GM18868 (cell line): ENCODE data around the gene NFS1.

ENCODE experiments used
- ATAC-seq: cut with Tn5 transposase; IDR thresholded peaks from one replicate; pipeline ENCODE4 v1.9.1; 2021; ENCODE audit warnings: mild to moderate bottlenecking, moderate library complexity; ENCODE audit not compliant: unreplicated experiment

NFS1 gene

DNA sequence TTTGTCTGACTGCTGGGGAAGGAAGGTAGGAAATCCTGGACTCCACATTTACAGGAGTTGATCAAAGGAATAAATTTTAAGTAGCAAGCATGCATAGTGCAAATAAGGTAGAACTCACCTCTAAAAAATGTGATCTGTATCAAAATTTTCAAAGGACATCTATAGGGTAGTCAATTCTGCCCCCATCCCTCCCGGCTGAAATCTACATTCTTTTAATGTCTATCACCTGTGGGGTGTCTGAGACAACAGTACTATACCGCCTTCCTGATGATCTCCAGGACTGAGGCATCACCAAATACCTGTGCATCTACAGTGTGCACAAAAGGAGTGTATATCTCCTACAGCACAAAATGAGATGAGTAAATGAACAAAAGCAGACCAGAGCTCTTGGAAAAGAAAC, 54.3 kb downstream of the NFS1 start:
- ATAC-seq: no peak

DNA sequence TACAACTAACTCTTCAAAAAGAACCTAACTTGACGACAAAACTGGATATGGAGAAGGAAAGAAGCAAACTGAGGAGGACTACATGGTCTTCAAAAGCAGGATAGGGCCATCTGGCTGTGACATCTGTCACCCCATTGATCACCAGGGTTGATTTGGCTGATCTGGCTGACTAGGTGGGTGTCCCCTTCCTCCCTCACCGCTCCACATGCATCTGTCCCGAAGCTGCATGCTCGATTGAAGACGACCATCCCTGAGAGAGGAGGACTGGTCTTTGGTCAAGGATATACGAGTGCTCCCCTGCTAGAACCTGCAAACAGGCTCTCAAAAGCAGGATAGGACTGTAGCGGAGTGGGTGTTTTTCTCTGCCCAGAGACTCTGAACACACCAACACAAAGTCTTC, 56.1 kb downstream of the NFS1 start:
- no peak for ATAC-seq

DNA sequence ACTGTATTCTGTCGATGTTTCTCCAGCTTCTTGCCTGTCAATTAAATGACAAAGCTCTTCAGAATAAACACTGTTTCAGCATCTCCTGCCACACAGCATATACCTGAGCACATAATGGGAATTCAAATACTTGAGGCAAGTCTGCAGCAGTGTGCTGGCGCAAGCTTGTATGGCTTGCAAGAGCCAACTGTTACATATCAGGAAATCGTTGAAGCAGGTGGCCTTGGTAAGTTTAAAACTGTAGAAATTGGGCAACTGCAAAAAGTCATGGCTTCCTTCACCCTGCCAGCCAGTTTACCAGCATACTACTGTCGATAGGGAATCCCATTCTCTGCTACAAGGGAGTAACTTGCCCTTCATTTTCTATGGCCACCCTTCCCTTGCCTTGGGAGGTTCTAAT, 57.4 kb downstream of the NFS1 start:
- no peak for ATAC-seq

DNA sequence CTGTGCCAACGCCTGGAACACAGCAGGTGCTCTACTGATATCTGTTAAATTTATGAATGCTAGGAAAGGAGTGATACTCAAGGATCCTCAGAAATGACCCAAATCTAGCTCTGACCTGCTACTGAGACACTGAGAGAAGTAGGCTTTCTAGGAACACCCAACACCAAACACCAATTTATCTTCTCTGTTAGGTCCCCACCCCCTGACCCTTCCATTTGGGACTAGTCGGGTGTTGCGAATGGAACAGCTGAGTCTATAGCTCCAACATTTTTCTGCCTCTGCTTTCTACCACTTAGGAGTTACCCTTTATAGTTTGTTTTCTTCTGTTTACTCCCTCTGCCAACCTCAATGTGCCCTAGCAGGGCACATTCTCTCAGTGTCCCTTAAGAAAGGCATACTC, 58.4 kb downstream of the NFS1 start:
- no peak for ATAC-seq

DNA sequence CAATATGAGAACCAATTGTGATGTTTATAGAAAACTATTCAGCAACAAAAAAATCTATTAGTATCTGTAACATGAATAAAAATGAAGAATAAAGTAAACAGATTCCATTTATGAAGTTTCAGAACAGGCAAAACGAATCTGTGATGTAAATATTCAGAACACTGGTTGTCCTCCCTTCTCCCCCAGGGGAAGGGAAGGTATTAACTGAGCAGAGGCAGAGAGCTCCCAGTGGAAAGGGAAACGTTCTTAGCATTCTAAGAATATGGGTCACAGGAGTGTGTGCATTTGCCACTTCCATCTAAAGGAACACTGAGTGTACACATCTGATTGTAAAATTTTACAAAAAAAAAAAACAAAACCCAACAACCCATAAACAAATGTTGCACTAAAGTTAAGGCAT, 60.4 kb downstream of the NFS1 start:
- no peak for ATAC-seq

DNA sequence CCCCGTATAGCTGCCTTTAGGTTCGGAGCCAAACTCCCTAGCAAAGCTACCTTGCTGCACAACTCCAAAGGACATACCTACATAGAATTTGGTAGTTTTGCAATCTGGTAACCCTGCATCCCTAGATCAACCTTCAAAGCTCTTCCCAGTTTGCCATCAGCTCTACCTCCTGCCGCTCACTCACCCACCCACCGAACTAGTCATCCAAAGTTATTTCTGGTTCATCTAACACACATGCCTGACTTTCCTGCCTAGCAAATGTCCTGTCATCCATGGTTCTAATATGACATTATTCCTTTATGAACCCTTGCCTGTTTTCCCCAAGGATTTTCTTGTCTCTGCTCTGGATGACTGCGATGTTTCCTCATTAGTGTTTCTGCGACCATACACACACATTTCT, 61.9 kb downstream of the NFS1 start:
- no peak for ATAC-seq

DNA sequence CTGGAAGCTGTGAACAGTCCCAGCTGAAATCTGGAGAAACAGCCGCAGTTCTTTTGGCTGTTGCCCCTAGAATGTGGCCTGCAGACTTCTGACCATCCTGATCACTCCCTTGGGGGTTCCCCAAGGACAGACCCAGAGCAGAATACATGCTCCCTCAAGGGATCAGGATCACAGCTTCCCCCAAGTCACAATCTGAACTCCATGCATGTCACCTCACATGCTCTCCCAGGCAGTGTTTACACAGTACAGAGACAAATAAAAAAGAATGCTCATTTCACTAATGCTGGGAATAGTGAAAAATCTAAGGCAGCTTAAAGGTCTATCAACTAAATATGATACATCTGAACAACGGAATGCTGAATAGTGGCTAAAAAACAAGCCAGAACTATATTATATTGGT, 63.1 kb downstream of the NFS1 start:
- ATAC-seq: no peak

DNA sequence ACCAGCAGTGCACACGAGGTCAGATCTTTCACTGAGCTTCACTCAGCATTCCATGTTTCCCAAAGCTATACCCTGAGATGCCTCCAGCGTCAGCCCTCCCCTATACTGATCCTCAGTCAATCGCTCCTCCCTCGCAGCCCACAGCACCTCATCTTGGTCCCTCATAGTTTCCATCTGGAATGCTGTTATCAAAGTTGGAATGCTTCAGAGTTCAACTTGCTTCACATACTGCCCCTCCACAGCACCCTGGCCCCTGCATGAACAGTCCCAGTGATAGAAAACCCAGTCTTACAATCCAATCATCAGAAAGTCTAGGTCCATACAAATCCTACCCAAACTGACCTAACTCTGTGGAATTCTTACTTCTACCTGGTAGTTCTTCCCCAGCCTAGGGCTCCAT, 63.5 kb downstream of the NFS1 start:
- ATAC-seq: no peak

DNA sequence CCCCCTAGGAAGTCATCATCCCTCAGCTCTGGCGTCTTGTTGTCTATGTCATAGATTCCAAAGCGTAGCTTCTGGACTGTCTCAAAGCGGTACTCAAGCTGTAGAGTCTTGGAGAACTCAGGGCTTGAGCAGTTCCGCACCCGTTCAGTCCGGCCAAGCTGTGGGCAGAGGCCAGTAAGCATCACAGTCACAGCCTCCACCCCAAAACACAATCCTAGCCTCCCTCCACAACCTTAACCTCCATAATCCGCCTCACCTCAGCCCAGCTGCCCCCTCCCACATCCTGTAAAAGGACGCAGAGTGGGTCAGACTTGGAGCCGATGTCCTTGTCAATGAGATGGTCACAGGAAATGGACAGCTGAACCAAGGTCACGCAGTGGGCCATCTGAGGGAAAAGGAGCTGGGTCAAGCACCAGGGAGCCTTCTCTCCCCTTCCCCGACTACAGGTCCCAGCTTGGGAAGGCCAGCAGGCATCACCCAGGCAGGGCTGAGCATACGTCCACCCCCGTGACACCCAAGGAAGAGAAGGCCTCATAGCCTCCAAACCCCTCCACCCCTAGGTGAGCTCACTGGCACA, 66.5 kb downstream of the NFS1 start:
- no peak for ATAC-seq

DNA sequence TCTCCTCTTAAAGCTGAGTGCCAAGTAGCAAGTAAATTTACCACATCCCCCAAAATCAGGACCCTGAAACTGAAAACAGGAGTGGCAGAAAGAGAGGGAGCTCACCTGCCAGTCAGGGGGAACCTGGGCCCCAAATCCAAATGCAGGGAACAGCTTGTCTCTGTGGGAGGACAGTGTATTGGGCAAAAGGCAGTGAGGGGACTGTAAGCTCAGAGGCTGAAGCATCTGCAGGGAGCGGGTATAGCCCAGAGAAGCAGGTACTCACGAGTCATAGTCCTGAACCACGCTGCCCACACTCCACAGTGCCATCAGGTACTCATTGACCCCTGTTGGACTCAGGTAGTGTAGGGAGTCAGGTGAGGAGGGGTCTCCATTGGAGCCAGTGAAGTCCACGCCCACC, 68.5 kb downstream of the NFS1 start:
- no peak for ATAC-seq

DNA sequence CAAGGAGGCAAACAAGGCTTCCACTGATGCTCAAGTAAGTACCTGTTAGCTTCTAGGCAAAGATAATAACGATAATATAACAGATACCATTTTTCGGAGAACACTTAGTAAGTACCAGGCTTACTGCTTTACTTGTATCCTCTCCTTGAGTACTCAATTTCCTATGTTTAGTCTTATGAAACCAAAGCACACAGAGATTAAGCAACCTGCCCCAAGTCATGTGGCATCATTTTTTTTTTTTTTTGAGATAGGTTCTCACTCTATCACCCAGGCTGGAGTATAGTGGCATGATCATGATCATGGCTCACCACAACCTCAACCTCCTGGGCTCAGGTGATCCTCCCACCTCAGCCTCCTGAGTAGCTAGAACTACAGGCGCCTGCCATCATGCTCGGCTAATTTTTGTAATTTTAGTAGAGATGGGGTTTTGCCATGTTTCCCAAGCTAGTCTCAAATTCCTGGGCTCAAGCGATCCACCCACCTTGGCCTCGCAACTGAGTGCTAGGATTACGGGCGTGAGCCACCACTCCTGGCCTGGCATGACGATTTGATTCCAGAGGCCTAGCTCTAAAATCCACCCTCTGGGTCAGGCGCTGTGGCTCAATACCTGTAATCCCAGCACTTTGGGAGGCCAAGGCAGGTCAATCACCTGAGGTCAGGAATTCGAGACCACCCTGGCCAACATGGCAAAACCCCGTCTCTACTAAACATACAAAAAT, 69.6 kb downstream of the NFS1 start:
- no peak for ATAC-seq

DNA sequence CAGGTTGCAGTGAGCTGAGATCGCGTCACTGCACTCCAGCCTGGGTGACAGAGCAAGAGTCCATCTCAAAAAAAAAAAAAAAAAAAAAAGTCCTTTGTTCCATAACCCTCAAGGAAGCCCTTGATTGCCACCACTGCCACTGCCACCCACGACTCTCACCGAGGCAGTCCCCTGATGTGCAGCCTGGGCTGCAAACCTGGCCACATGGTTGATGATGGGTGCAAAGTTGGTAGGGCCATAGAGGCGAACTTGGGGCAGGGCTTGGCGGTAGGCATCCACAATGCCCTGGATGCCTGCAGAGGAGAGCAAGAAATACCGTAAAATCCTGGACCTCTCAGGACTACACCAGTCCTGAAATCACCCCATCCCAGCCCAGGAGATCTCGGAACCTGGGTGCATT, 72.0 kb downstream of the NFS1 start:
- no peak for ATAC-seq

DNA sequence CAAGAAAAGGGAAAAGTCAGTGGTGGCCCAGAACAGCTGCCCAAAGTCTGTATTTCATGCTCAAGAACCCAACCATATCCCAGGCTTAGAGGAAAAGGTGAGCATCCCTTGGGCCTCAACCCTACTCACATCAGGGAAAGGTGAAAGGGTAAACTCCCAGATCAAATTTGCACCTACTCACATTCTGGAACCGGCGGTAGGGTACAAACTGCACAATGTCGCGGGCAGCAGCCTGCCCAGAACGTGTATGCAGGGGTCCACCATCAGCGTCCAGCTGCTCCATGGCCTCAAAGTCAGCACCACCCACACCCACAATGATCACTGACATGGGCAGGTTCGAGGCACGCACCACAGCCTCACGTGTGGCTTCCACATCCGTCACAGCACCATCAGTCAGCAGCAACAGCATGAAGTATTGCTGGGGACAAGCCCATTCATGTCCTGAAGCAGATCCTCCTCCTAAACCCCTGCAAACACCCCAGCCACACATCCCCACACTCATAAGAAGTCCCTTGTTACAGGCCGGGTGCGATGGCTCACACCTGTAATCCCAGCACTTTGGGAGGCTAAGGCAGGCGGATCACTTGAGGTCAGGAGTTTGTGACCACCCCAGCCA, 72.7 kb downstream of the NFS1 start:
- no peak for ATAC-seq

DNA sequence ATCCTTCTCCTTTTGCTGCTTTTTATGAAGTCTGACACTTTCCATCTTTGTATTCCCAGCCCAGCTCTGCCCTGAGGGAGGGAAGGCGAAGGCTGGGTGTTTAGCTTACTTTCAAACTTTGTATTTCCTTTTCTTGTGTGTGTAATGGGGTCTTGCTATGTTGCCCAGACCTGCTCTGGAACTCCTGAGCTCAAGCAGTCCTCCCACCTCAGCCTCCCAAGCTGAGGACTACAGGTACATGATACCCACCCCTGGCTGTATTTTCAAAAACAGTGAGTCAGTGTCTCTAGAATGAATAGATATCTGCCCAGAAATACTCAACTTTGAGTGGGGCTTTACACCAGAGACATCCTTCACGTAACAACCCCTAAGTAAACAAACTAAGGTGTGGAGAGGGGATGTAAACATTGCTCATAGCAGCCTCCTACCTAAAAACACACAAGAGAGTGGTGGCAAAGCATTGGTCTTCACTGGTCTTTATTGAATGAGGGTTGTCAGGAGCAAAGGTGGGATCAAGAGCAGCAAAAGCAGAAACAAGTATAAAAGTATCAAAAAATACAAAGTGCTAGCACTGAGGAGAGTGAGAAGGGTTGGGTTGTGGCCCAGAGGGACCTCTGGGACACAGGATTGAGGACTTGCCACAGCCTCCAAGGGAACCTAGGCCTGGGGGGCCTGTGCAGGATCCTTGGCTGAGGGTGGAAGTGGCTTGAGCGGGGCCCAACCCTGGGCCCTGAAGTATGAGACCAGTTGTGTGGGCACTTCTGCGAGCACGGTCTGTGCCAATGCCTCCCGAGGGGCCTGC, 73.4 kb downstream of the NFS1 start:
- no peak for ATAC-seq

DNA sequence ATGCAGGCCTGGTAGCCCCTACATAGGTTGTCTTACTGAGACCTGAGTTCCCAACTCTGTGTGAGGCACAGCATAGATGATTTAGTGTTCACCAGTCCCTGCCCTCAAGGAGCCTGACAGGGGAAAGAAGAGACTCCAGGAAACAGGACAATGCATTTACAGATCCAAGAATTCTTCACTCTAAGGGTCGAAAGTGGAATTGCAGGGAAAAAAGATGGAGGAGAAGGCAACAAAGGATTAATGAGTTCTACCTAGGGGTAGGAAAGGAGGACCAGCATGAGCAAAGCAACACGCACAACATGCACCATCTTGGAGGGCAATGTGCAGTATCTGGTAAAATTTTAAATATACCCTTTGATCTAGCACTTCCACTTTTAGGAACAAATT, 77.6 kb downstream of the NFS1 start:
- ATAC-seq: no peak

DNA sequence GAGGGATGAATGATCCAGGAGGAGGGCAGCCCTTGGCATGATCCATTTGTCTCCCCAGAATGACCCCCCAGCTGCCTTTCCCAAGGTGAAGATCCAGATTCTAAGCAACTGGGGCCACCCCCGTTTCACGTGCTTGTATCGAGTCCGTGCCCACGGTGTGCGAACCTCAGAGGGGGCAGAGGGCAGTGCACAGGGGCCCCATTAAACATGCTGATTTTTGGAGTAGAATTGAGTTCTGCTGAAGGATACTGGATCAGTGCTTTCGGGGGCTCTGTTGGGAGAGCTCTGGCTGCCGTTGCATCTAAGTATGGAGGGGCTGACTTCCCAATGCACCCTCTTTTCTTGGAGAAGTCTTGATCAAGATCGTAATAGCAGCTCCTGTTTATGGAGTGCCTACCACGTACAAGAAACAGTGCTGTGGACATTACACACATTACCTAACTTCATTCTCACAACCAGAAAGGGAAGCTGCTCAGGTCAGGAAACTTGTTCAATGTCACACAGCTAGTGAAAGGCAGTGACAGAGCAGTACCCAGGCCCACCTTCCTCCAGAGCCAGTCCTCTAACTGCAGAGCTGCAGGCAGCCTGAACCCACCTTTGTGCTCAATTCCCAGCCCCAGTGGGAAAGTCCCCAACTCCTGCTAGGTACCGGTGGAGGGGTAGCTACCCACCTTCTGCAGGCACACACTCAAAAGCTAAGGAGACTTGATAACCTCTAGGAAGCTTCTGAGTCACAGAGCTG, 78.2 kb downstream of the NFS1 start:
- ATAC-seq: no peak

DNA sequence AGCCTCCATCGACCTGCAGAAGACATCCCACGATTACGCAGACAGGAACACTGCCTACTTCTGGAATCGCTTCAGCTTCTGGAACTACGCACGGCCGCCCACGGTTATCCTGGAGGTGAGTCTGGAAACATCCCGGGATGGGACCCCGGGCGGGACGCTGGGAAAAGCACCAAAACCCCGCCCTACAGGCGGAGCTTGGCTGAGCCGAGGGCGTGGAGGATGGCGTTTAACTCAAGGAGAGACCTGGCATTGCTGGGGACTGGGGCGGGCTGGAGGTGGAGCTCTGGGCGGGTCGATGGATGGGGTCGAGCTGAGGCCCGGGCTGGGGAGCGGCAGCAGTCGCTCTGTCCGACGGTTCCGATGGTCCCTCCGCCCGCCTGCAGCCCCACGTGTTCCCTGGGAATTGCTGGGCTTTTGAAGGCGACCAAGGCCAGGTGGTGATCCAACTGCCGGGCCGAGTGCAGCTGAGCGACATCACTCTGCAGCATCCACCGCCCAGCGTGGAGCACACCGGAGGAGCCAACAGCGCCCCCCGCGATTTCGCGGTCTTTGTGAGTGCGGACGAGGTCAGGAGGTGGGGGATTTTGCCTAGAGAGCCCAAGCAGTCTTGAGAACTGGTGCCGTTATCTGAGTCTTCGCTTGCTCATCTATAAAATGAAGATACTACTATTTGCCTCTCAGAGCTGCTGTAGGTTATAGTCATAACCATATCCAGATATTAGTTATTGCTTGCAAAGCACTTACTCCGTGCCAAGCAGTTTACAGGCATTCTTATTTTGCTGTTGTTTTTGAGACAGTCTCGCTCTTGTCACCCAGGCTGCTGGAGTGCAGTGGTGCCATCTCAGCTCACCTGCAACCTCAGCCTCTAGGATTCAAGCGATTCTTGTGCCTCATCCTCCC, 79.7 kb downstream of the NFS1 start:
- peak; percentile 32 for ATAC-seq

DNA sequence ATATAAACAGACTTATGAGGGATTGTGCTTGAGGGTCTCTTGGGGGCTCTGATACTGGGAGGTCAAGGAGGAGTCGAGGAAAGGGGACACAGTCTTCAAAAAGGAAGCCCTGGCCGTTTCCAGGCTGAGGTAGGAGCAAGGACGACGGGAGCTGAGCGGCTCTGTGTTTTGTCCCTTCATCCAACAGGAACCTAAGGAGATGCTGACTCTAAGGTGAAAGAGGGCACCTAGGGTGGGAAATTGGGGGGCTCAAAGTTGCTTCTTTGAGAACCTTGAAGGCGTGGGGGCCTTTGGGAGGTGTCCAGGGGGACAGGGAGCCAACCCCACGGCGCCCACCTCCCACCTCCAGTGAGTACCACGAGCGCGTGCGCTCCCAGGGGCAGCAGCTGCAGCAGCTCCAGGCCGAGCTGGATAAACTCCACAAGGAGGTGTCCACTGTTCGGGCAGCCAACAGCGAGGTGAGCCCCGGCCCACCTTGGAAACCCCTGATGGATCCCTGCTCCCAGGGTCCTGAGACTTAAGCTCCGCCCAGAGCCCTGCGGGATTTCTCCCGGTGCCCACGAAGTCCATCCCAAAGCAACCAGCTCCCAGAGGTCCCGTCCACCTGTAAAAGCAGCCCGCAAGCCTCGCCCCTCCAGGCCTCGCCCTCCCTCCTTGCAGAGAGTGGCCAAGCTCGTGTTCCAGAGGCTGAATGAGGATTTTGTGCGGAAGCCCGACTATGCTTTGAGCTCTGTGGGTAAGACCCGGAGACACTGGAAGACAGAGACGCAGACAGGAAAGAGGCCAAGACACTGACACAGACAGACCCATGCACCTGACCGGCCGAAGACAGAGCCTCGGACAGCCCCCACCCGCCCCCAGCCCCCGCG, 80.7 kb downstream of the NFS1 start:
- ATAC-seq: no peak
